GM10266 (cell line): ENCODE results near the gene FRMPD2.
A peak's percentile ranks its signal among the peaks of the same experiment; 100 is the strongest.
"Not testable (repeated sequence)": the region's sequence is repeated elsewhere in the genome, so short reads cannot be mapped to it uniquely, and the experiment has no call there.

Source experiments
- DNase-seq: peaks from one replicate; pipeline ENCODE4 v3.0.0; 2012; ENCODE audit errors: extremely low spot score
- CTCF ChIP-seq: IDR thresholded peaks from 2 replicates; pipeline ENCODE4 v1.5.1; 2012; ENCODE audit warnings: mild to moderate bottlenecking, low read depth; ENCODE audit not compliant: control insufficient read depth, insufficient read depth; ENCODE audit errors: missing control alignments

The FRMPD2 gene

DNA sequence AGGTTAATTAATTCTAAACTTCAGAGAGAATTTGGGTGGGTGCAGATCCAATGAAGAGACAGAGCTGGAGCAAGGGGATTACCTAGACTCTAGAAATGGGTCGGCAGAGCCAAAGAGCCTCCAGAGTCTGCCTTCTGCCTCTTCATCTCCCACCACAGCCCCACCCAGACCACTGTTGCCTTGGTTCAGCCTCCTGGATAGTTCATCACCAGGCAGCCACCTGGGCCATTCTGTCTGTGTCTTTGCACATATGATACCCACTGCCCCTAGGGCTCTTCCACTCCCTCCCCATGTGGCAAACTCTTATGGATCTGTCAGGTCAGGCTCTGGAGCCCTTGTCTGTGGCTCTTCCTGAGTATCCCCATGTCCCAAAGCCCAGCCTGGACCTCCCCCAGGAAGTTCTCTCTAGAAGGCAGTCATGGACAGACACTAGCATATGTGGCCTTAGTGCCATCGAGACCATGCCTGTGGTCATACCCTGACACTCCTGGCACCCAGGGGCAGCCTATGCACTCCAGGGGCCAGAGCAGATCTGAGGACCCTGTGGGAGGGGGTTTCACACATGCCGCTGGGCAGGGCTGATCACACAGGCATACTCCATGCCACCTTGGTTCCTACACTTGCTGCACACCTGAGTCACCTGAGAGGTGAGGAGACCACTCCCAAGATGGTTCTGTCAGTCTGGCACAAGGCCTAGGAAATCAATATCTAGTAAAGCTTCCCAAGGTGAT, 41.6 kb downstream of the FRMPD2 start:
- DNase-seq = no peak
- no peak for TF ChIP-seq CTCF

- TF ChIP-seq CTCF = no peak
- DNase-seq = peak; percentile 15
Observed at GRCh38 chr10:48231699-48232315, 42.7 kb downstream of the FRMPD2 start.

GRCh38 chr10:48231178-48231577, 43.3 kb downstream of the FRMPD2 start:
- no peak for TF ChIP-seq CTCF
- no peak for DNase-seq

GRCh38 chr10:48227213-48227612, 47.3 kb downstream of the FRMPD2 start:
- TF ChIP-seq CTCF = no peak
- DNase-seq = no peak

GRCh38 chr10:48224979-48225560, 49.4 kb downstream of the FRMPD2 start:
- no peak for DNase-seq
- TF ChIP-seq CTCF = no peak

- DNase-seq = no peak
- TF ChIP-seq CTCF = no peak
Observed at GRCh38 chr10:48224296-48224695, 50.2 kb downstream of the FRMPD2 start.

DNA sequence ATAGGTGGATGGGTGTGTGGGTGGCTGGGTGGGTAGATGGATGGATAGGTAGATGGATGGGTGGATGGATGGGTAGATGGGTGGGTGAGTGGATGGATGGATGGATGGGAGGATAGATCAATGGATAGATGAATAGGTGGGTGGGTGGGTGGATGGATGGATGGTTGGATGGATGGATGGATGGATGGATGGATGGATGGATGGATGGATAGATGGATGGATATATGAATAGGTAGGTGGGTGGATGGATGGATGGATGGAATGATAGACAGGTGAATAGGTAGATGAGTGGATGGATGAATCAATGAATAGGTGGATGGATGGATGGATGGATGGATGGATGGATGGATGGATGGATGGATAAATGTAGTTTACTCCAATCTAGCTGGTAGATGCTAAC, 52.7 kb downstream of the FRMPD2 start:
- TF ChIP-seq CTCF = no peak
- no peak for DNase-seq

DNA sequence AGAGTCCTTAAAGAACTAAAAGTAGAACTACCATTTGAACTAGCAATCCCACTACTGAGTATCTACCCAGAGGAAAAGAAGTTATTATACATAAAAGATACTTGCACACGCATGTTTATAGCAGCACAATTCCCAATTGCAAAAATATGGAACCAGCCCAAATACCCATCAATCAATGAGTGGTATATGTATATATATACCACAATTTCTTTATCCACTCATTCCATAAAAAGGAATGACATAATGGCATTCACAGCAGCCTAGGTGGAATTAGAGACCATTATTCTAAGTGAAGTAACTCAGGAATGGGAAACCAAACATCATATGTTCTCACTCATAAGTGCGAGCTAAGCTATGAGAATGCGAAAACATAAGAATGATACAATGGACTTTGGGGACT, 53.5 kb downstream of the FRMPD2 start:
- not testable (repeated sequence) for DNase-seq
